ENCODE data around the gene ANKRA2.
"Not testable (repeated sequence)": the region's sequence is repeated elsewhere in the genome, so short reads cannot be mapped to it uniquely, and the experiment has no call there.

DNA sequence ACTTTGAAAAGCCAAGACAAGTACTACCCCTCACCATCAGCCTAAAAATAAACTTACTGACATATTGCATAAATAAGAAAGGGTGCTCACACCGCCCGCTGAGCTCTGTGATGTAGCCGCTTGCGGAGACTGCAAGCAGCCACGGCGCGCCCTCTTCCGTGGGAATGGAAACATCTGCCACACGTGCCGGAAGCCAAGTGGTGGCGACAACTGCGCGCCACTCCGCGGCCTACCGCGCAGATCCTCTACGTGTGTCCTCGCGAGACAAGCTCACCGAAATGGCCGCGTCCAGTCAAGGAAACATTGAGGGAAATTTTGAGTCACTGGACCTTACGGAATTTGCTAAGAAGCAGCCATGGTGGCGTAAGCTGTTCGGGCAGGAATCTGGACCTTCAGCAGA lies 56.9 kb downstream of the ANKRA2 start:
- TF ChIP-seq, protein P1, sequence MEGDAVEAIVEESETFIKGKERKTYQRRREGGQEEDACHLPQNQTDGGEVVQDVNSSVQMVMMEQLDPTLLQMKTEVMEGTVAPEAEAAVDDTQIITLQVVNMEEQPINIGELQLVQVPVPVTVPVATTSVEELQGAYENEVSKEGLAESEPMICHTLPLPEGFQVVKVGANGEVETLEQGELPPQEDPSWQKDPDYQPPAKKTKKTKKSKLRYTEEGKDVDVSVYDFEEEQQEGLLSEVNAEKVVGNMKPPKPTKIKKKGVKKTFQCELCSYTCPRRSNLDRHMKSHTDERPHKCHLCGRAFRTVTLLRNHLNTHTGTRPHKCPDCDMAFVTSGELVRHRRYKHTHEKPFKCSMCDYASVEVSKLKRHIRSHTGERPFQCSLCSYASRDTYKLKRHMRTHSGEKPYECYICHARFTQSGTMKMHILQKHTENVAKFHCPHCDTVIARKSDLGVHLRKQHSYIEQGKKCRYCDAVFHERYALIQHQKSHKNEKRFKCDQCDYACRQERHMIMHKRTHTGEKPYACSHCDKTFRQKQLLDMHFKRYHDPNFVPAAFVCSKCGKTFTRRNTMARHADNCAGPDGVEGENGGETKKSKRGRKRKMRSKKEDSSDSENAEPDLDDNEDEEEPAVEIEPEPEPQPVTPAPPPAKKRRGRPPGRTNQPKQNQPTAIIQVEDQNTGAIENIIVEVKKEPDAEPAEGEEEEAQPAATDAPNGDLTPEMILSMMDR (IDR thresholded peaks at IDR 0.05) = not testable (repeated sequence)
- not testable (repeated sequence) for TF ChIP-seq POLR2A (IDR thresholded peaks at IDR 0.05)

All from Peyer's patch (tissue), 4 donors.